Endometrial microvascular endothelial cells (primary cell): Measurements from ENCODE around the gene SAPCD2. TPM values are rescaled to one million over a fixed set of nuclear protein-coding genes. Genes with fewer than 3 reads are reported as not detected.

ENCODE experiments used
- in situ Hi-C: cut with HindIII; loops from 2 replicates; pipeline ENCODE4 v1.10.0; 2017; ENCODE audit warnings: low sequenced_read_pairs, low pct_unique_long_range_greater_than_20kb; ENCODE audit errors: inconsistent ontology term
- total RNA-seq: library from RNA; depleted of rRNA; stranded (reverse); fragments of >200 nt; gene quantifications from one replicate; pipeline ENCODE4 v1.2.3, GENCODE V29; 2015; ENCODE audit errors: inconsistent ontology term

SAPCD2 gene
- total RNA-seq, 1 donor from 2014 or later, result 38.5 TPM

DNA sequence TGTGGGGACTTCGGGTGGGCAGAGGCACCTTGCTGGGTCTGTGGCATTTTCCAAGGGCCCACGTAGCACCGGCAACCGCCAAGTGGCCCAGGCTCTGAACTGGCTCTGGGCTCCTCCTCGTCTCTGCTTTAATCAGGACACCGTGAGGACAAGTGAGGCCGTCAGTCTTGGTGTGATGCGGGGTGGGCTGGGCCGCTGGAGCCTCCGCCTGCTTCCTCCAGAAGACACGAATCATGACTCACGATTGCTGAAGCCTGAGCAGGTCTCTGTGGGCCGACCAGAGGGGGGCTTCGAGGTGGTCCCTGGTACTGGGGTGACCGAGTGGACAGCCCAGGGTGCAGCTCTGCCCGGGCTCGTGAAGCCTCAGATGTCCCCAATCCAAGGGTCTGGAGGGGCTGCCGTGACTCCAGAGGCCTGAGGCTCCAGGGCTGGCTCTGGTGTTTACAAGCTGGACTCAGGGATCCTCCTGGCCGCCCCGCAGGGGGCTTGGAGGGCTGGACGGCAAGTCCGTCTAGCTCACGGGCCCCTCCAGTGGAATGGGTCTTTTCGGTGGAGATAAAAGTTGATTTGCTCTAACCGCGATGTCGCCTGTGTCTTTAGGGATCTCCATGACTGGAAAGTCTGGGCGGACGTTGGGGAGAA is 38.4 kb upstream of the SAPCD2 start:
- in situ Hi-C loops, result no loop called here

DNA sequence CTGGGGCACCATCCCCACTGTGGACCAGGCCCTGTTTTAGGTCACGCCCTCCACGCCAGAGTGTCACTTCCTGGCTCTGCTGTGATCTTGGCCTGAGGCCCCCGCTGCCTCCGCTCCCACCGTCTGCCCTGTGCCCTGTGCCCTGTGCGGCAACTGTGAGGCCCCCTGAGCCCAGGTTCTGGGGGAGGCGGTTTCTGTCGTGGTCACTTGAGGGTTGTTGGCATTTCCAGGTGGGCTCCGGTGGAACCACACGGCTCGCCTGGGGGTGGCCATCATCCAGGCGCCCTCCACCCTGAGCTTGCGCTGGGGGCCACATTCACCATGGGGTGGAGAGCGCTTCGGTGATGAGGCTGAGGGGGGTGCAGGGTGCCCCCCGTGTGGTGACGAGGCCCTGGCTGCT is 37.6 kb upstream of the SAPCD2 start:
- in situ Hi-C loops, result no loop called here

DNA sequence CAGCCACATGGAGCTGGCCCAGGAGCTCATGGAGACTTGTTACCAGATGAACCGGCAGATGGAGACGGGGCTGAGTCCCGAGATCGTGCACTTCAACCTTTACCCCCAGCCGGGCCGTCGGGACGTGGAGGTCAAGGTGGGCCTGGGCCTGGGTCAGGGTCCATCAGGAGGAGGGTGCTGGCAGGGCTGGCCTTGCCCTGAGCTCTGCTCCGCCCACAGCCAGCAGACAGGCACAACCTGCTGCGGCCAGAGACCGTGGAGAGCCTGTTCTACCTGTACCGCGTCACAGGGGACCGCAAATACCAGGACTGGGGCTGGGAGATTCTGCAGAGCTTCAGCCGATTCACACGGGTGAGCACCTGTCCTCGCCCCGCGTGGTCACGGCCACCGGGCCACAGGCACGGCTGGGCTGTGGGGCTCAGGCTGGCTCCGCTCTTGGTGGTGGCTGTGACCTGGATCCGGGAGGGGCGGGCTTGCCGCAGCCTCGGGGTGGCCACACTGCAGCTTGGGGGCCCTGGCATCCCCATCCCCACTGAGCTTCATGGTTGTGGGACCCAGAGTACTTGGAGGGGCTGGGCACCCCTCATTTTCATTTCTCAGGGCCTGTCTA is 37.1 kb upstream of the SAPCD2 start:
- in situ Hi-C loops, result no loop called here

DNA sequence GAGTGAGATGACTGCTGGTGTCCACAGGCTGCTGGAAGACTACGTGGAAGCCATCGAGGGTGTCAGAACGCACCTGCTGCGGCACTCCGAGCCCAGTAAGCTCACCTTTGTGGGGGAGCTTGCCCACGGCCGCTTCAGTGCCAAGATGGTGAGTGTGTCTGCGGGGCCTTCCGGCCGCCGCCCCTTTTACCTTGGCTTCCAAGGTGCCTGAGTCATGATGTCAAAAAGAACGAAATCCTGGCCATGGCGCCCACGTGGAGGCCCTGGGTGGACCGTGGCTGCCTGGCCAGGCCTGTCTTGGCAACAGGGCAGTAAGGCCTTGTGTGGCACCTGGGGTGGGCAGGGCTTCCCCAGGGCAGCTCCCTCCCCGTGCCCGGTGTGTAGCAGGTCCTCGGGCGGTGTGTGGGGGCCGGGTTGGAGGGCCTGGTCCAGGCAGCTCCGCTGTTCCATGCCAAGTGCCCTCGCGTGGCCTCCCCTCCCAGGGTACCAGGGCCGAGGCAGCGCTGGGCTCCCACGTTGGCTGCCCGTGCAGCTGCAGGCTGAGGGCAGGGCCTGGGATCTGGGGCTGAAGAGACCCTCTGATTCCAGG is 36.4 kb upstream of the SAPCD2 start:
- in situ Hi-C loops, result no loop called here

DNA sequence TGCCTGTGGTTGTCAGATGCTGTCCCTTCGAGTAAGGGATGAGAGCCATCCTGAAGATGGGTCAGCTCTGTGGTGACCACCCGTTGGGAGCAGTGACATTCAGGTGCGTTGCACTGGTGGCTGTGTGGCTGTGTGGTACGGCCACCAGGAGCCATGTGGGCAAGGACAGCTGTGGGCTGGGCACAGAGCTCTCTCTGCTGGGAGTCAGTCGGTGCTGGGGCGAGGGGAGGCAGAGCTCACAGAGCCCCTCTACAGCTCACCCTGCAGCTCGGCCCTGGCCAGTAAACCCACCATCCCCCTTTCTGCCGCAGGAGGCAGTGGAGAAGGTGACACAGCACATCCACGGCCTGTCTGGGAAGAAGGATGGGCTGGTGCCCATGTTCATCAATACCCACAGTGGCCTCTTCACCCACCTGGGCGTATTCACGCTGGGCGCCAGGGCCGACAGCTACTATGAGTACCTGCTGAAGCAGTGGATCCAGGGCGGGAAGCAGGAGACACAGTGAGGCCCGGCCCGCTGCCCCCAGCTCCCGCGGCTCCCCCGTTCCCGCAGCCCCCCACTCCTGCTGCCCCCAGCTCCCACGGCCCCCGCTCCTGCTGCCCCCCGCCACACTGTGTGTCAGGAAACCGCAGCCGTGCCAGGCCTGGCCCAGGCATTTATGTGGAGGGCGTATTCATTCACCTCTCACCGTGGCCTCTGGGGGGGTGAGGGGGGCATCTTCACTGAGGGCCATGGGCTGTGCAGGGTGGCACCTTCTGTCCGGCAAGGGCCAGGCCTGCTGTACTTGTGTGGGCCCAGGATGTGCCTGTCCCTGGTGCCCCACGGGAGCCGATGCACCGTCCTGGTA is 35.7 kb upstream of the SAPCD2 start:
- in situ Hi-C loops, result no loop called here

DNA sequence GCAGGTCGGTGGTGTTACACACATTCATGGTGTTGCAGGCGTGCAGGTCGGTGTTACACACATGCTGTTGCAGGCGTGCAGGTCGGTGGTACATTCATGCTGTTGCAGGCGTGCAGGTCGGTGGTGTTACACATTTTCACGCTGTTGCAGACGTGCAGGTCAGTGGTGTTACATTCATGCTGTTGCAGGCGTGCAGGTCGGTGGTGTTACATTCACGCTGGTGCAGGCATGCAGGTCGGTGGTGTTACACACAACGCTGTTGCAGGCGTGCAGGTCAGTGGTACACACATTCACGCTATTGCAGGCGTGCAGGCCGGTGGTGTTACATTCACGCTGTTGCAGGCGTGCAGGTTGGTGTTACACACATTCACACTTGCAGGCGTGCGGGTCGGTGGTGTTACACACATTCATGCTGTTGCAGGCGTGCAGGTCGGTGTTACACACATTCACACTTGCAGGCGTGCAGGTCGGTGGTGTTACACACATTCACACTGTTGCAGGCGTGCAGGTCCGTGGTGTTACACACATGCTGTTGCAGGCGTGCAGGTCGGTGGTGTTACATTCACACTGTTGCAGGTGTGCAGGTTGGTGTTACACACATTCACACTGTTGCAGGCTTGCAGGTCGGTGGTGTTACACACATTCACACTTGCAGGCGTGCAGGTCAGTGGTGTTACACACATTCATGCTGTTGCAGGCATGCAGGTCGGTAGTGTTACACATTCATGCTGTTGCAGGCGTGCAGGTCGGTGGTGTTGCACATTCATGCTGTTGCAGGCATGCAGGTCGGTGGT is 33.0 kb upstream of the SAPCD2 start:
- in situ Hi-C loops, result no loop called here

DNA sequence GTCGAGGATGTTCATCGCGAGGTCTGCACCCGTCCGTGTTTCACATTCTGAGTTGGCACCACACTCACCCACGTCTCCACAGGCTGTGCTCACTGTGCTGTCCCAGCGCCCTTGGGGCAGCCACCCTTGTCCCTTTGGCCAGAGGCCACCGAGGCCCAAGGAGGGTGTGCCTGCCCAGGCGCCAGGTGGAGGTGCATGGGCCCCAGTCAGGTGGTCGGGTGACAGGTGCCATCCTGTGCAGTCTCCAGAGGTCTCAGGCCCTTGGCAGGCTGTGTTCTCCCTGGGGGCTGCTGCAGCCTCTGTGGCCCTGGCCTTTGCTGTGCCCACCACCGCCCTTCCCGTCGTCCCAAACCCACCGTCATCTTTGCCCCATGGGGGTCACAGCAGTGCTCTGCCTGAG is 28.9 kb upstream of the SAPCD2 start:
- in situ Hi-C loops, result no loop called here

DNA sequence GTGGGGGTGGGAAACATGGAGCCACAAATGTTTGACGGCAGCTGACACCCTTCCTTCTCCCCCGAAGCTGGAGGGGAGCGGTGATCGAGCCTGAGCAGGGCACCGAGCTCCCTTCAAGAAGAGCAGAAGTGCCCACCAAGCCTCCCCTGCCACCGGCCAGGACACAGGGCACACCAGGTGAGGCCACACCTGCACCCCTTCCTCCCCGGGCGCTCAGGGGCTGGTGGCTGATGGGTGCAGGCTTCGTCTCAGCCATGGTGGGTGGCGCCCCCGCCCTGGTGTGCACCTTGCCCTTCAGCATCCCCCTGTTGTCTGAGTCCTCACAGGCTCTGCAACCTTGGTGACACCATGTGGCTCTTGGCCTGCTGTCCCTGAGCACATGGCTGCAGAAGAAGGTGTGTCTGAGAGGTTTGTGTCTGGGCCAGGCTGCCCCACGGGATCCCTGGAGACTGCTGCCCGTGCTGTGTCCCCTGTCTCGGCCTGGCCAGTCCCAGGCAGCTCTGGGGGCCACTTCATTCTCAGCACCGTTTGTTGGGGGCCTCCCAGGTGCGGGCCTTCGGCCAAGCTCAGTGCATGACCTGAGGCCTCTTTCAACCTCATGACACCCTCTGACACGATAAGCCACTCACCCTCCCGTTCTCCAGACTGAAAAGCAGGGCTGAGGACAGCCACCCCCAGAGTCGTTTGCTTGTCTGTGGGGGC is 27.6 kb upstream of the SAPCD2 start:
- in situ Hi-C loops, result no loop called here

DNA sequence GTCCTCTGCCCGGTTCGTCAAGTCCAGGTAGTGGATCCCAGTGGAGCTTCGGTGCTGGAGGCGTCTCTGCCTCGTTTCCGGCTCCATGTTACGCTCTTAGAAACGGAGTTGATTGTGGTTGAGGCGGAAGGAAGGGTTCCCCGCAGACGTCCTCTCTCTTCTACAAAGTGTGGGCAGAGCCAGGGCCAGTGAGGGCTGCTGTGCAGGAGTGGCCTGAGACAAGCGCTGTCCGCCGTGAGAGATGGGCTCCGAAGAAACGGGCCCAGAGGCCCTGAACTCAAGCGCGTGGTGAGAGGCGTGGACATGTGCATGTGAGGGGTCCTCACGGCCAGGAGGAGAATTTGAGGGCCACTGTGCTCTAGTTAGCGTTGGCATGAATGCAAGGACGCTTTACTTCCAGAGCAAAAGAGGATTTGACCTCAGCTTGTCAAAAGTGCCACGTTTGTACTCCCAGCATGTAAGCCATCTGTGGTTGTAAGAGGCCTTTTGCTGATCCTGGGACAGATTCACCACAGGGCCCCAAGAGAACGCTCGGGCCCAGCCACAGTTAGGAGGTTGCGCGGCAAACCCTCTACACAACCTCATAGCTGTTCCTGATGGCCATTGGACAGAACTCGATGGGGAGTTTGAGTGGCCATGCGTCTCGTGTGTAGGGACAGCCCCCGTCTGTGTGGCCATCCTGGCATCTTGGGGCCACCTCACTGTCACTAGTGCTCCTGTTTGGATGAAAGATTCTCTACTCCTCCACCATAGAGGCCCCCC is 26.6 kb upstream of the SAPCD2 start:
- in situ Hi-C loops, result no loop called here

DNA sequence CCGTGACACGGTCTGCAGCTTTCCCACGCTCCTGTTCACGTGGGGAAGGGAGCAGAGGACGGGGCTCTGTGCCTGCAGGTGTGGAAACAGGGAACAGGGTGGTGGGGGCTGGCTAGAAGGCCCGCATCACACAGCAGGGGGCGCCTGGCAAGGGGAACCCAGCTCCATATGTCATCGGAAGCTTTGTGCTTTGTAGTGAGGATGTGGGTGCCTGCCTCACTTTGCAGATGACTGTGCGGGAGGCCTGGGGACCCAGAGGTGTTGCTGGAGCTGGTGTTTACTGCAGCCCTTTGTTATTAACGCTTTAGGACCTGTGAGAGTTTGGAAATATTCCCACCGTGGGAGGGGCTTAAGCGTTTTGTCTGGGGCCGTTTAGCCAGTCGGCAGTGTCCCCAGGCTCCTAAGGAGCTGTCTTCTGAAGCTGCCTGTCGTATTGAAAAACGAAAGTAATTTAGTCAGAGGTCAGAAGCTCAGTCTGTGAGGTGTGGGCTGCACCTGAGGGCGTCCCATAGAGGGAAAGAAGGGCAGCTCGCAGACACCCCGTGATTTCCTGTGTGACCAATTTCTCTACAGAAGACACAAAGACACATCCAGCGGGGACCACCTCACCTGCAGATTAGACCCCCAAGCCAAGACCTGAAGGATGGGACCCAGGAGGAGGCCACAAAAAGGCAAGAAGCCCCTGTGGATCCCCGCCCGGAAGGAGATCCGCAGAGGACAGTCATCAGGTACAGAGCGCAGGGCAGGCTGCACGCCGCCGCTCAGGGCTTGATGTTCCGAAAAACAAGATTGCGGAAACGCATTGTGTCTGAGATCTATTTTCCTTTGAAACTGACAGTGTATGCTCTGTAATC is 25.5 kb upstream of the SAPCD2 start:
- in situ Hi-C loops, result no loop called here

DNA sequence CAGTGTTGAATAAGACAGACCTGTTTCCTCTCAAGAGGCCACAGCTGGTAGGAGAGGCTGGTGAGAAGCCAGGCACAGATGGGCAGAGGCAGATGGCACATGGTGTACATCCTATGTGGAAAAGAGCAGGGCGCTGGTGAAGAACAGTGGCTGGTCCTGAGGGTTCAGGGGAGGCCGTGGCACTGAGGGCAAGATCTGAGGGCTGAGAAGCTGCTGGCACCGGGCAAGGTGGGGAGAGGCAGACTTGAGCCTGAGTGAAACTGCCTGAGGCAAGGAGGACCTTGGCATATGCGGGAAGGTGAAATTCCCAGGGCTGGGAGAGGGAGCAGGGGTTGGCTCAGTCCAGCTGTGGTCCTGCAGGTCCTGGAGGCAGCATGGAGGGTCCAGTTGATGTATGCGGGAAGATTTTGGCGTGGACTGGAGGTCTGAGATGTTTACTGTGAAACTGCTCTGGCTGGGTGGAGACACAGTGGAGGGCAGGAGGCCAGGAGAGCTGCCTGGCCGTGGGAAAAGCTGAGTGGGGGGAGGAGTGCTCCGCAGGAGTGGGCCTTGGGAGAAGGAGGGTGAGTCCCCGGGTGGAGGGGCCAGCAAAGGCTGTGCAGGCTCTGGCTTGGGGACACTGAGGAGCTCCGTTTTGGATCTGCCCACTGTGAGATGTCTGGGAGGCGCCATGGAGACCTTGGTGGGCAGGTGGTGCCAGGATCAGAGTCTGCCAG is 19.0 kb upstream of the SAPCD2 start:
- in situ Hi-C loops, result no loop called here

DNA sequence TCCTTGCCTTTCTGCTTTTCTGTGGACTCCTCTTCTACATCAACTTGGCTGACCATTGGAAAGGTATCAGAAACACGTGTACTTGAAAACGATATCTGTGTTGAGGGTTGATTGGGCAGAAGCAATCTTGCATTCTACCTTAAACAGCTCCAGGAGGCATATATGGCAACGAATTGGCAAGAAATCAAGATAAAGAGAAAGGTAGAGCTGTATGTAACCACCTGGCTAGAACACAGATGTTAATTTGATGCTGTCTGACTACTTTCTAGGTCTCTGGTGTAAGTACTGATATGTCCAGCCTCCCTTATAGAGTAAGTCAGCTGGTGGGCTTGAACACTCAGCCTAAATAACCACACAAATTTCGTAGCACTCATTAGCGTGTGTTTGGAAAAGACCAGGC is 17.8 kb upstream of the SAPCD2 start:
- in situ Hi-C loops, result no loop called here

DNA sequence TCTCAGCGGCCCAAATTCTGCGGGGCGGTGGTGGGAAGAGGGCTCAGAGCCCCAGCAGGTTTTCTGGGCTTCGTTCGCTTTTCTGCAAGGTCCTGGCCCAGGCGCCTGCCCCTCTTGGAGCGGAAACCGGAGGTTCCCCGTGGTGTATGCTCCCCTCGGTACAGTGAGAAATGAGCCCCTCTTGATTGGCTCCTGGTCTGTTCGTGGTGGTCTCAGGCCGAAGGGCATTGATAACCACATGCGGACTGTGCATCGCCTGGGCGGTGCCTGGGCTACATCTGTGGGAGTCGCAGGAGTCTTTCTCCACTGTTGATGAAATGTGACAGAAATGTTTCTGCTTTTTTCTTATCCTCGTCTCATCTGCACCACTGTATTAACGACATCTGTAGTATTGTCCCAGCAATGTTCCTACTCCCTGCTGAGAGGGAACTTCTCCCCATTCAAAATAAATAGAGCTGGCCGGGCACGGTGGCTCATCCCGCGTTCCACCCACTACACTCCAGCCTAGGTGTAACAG is 17.1 kb upstream of the SAPCD2 start:
- in situ Hi-C loops, result no loop called here

DNA sequence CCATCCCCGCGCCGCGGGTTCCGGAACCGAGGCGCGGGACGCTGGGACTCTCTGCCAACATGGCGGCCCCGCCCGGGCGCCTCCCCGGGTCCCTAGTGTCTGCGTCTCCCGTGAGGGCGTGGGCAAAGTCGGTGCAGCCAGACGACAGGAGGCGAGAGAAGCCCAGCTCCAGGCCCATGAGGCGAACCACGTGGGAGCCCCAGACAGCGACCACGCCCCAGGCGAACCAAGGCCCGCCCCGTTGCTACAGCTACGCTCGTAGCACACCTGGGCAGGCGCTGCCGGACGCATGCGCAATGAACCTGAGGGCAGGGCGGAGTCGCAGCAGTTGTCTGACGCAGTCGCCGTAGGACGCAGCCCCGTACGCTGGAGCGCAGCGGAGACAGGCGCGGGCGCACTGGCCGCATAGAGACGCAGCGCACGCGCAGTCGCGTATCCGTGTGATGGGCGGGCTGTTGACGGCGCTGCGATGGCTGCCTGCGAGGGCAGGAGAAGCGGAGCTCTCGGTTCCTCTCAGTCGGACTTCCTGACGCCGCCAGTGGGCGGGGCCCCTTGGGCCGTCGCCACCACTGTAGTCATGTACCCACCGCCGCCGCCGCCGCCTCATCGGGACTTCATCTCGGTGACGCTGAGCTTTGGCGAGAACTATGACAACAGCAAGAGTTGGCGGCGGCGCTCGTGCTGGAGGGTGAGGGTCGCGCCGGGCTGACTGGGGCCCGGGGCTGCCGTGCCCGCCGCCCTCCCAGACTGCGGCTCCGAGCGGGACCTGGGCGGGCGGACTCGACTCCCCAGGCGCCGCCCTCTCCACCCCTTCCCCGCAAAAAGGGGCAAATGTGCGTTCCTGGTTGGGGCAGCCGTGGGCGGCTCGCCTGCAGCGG is 16.4 kb upstream of the SAPCD2 start, which contains the start of gene MAN1B1:
Gene MAN1B1 (plus strand): TSS at position 455 of the 878 bp plus-strand sequence. CDS start 15 bp downstream, at position 470.
- in situ Hi-C loops, result no loop called here

DNA sequence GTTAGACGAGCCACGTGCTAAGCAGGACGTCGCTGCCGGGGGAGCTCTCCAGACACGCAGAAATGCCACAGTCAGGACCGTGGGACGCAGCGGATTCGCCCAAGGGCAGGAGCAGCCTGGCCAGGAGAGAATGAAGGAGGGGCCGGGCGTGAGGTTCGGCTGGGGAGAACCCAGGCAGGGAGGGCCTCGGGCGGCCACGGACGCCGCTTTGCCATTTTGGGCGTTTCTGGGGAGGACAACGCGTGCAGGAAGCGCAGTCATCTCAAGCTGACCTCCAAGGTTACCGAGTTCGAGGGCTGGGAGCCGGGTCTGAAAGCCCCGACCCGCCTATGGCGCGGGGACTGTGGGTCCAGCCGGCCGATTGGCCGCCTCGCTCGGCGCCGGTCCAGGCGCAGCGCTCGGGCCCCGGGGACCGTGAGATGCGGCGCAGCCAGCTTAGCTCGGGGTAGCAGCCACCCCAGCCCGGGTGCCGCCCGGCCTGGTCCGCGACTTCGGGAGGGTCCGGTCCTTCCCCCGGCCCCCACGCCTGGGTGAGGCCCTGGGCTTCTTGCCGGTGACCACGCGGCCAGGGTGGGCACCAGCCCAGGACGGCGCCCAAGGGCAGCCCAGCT is 15.7 kb upstream of the SAPCD2 start:
- in situ Hi-C loops, result no loop called here
